AG04450 (cell line): ENCODE results near the gene C19orf67. TPM values are rescaled to one million over a fixed set of nuclear protein-coding genes. Genes with fewer than 3 reads are reported as not detected.

Experiments used
- CTCF ChIA-PET: fragments of 300-600, 350-600 bp; formaldehyde crosslinking; extraction: SDS; loops from one replicate; lab custom pipeline; 2022; ENCODE audit warnings: antibody characterized with exemption, inconsistent platforms; lab: Charles Lee
- POLR2A ChIA-PET: fragments of 350-600 bp; formaldehyde crosslinking; extraction: SDS; loops from one replicate; lab custom pipeline; 2021; ENCODE audit warnings: antibody characterized with exemption, inconsistent platforms; lab: Yijun Ruan, JAX
- DNase-seq: peaks from one replicate; pipeline ENCODE4 v3.0.0-alpha.2; 2011; ENCODE audit warnings: low read depth, low spot score
- H3K27ac ChIP-seq: one replicate; pipeline ENCODE4 v1.5.1; 2012; ENCODE audit warnings: low read depth, low read length, control low read depth
- H3K27me3 ChIP-seq: one replicate; pipeline ENCODE4 v1.6.0; 2012; ENCODE audit warnings: low read length; ENCODE audit not compliant: control insufficient read depth, insufficient read depth
- H3K4me3 ChIP-seq: 2 replicates; pipeline ENCODE4 v1.5.1; 2011; ENCODE audit warnings: mild to moderate bottlenecking, low read depth, low read length, control low read depth
- H3K9me3 ChIP-seq: 2 replicates; pipeline ENCODE4 v1.5.1; 2012; ENCODE audit warnings: low read length; ENCODE audit not compliant: control insufficient read depth, insufficient read depth
- polyA plus RNA-seq: library from polyadenylated mRNA; depleted of rRNA; stranded (reverse); fragments of >200 nt; gene quantifications from 2 replicates; pipeline ENCODE4 v1.2.3, GENCODE V29; 2011
- TF ChIP-seq, protein P1 (sequence below): IDR thresholded peaks from 2 replicates; pipeline ENCODE4 v1.5.1; 2011; ENCODE audit warnings: low read depth, low read length, control low read depth, inconsistent platforms

The C19orf67 gene
- polyA plus RNA-seq, 1 experiment, result not detected

DNA sequence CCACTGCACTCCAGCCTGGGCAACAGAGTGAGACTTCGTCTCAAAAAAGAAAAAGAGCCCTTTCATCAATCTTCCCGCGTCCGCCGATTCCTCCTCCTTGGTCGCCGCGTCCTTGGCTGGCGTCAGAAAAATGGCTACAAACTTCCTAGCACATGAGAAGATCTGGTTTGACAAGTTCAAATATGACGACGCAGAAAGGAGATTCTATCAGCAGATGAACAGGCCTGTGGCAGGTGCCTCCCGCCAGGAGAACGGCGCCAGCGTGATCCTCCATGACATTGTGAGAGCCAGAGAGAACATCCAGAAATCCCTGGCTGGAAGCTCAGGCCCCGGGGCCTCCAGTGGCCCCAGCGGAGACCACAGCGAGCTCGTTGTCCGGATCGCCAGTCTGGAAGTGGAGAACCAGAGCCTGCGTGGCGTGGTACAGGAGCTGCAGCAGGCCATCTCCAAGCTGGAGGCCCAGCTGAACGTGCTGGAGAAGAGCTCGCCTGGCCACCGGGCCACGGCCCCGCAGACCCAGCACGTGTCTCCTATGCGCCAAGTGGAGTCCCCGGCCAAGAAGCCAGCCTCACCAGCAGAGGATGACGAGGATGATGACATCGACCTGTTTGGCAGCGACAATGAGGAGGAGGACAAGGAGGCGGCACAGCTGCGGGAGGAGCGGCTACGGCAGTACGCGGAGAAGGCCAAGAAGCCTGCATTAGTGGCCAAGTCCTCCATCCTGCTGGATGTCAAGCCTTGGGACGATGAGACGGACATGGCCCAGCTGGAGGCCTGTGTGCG lies 15.1 kb downstream of the C19orf67 start:
- no peak for DNase-seq
- TF ChIP-seq, protein P1, sequence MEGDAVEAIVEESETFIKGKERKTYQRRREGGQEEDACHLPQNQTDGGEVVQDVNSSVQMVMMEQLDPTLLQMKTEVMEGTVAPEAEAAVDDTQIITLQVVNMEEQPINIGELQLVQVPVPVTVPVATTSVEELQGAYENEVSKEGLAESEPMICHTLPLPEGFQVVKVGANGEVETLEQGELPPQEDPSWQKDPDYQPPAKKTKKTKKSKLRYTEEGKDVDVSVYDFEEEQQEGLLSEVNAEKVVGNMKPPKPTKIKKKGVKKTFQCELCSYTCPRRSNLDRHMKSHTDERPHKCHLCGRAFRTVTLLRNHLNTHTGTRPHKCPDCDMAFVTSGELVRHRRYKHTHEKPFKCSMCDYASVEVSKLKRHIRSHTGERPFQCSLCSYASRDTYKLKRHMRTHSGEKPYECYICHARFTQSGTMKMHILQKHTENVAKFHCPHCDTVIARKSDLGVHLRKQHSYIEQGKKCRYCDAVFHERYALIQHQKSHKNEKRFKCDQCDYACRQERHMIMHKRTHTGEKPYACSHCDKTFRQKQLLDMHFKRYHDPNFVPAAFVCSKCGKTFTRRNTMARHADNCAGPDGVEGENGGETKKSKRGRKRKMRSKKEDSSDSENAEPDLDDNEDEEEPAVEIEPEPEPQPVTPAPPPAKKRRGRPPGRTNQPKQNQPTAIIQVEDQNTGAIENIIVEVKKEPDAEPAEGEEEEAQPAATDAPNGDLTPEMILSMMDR, result no peak
- Histone ChIP-seq H3K27ac (no peak overlapping the region), H3K4me3 (no peak overlapping the region), H3K27me3 (no peaks in the 10 kb centered on the region), H3K9me3 (no peaks in the 10 kb centered on the region; the same call in 1 of the 2 replicates)
- ChIA-PET CTCF (interaction anchor here (0.6 to 6.4 kb wide), 4 partner anchors 10 to 191 kb away, joined by 3 to 68 read pairs (median 10); partner anchors contain the start of genes ASF1B and PALM3), POLR2A (no interaction called here)

DNA sequence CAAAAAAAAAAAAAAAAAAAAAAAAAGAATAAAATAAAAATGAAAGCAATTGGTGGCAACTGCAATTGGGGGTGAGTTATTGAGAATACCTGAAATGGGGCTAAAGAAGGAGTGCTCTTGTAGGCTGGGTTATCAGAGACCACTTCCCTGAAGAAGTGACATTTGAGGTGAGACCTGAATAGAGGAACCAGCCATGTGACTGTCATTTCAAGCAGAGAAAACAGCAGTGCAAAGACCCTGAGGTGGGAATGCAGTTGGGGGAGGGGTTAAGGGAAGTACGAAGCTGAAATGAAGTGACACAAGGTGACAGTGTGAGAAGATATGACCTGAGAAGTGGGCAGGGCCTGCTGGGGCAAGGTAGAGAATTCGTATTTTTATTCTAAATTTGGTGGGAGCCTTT lies 19.4 kb downstream of the C19orf67 start:
- H3K27ac ChIP-seq, result no peak overlapping the region
- CTCF ChIA-PET, result no interaction called here
- POLR2A ChIA-PET, result no interaction called here

GRCh38 chr19:14063105-14063504 lies 22.5 kb downstream of the C19orf67 start:
- Histone ChIP-seq H3K27ac (no peak overlapping the region), H3K9me3 (no peaks in the 10 kb centered on the region), H3K4me3 (no peak overlapping the region), H3K27me3 (peaks cover 14% of the 10 kb centered on the region)
- TF ChIP-seq, protein P1, result no peak
- CTCF ChIA-PET, result no interaction called here
- POLR2A ChIA-PET, result no interaction called here
- no peak for DNase-seq

More for the DNA sequence above, 19.4 kb downstream of the C19orf67 start:
- Histone ChIP-seq H3K9me3 (no peaks in the 10 kb centered on the region; the same call in 1 of the 2 replicates), H3K27me3 (no peaks in the 10 kb centered on the region), H3K4me3 (no peak overlapping the region)
- TF ChIP-seq, protein P1, result no peak
- no peak for DNase-seq

- ChIA-PET POLR2A (no interaction called here), CTCF (interaction anchor here (1.6 to 4.2 kb wide), 2 partner anchors 9 to 10 kb away, joined by 4 to 68 read pairs; partner anchors contain the start of gene MISP3)
- no peak overlapping the region for H3K27ac ChIP-seq
- no peak for DNase-seq
- no peak overlapping the region for H3K4me3 ChIP-seq
- no peaks in the 10 kb centered on the region for H3K9me3 ChIP-seq
- peaks cover 14% of the 10 kb centered on the region for H3K27me3 ChIP-seq
- TF ChIP-seq, protein P1, result no peak
These were observed 23.1 kb downstream of the C19orf67 start for GRCh38 chr19:14062558-14062855.

- Histone ChIP-seq H3K4me3 (no peak within 1 kb of the TSS), H3K9me3 (no peaks in the 10 kb centered on the region), H3K27me3 (peaks cover 14% of the 10 kb centered on the region), H3K27ac (no peak within 1 kb of the TSS)
- ChIA-PET CTCF (interaction anchor here (1.6 to 4.2 kb wide), 2 partner anchors 9 kb away, joined by 4 to 68 read pairs; partner anchors contain the start of gene MISP3), POLR2A (interaction anchor here (0.6 kb wide), 1 partner anchor 17 kb away, joined by 4 read pairs; no protein-coding TSS in a partner anchor)
- TF ChIP-seq, protein P1, result no peak
- DNase-seq, result no peak
These were observed 23.6 kb downstream of the C19orf67 start, which contains the start of gene PALM3 for GRCh38 chr19:14061751-14062557. Gene PALM3, minus strand, starts transcription at chr19:14062076. Its CDS starts 96 bp downstream, at chr19:14061980.
